Right ventricle myocardium superior (tissue), 1 donor: Measurements from ENCODE around the gene RIMKLA. TPM values are rescaled to one million over a fixed set of nuclear protein-coding genes. Genes with fewer than 3 reads are reported as not detected.

Experiments used
- ATAC-seq: fragments of 200-7000 bp; cut with Tn5 transposase; one replicate; pipeline ENCODE4 v1.9.1; 2020; ENCODE audit warnings: mild to moderate bottlenecking; ENCODE audit not compliant: poor library complexity
- DNase-seq: peaks from one replicate; pipeline ENCODE4 v3.0.0-alpha.2; 2020
- intact Hi-C: fragments of 100-400 bp; cut with DNase I; formaldehyde crosslinking; loops from one replicate; pipeline ENCODE4 v1.11.2; 2022
- total RNA-seq: library from RNA; stranded (reverse); fragmentation: NEBNext Ultra II Directional; extraction: Animal tissue kit (Norgen Biotek cat#: 25700); gene quantifications from one replicate; pipeline ENCODE4 v1.2.1, GENCODE V29; 2021
- donor health status: DM: no; HTN: yes; CAD: no; lungs with severe emphysema.

RIMKLA gene
- total RNA-seq, 1 donor from 2014 or later, result 7.6 TPM

DNA sequence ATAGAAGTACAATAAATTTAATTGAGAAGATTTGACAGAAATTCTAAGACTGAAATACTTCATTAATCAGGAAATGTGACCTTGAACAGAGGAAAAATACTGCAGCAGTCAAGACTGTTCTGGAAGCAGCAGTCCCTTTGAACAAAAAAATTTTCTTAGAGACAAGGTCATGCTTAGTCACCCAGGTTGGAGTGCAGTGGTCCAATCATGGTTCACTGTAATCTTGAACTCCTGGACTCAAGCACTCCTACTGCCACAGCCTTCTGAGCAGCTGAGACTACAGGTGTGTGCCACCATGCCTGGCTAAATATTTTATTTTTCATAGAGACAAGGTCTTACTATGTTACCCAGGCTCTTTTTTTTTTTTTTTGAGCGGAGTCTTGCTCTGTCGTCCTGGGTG, 80.6 kb downstream of the RIMKLA start:
- DNase-seq (no peak), ATAC-seq (no peak)
- intact Hi-C loops, result no loop called here

DNA sequence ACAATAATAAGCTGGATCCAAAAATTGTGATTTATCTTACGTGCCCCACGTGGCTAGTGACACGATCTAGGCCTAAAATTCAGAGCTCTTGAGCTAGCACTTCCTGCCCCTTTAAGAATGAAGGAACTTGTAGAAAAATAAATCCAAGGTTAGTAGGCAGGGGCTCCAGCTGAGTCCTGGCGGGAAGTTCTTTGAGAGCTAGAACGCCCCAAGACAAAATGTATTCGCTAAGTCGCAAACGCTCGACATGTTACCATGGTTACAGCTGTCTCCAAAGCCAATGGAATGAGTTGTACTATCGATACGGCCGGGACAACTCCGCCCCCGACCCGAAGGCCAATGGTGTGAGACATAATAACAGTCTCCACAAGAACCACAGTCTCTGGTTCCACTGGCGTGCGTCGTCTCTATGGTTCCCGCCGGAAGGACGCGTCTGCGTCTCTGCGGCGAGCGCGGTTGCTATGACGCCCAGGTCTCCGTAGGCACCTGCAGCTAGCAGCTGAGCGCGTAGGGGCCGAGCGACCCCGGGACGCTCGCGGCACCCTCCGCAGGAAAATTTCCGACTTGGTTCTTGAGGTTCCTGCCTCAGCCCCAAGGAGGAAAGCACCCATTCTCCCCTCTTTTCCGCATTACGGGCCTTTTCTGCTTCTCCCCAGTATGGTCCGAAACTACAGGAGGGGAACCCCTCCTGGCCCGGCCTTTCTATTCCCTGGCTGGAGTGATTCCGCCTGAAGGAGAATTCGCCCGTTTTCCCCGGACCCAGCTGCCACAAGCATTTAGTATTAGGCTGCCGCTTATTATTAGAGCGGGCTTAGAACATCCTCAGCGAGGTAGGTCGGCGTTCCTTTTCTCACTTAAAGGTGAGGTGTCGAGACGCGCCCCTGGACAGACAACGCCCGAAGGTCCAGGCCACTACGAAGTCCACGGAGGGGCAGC, 82.5 kb downstream of the RIMKLA start, which contains the start of gene CCDC30:
TSS of gene CCDC30 (plus strand) at position 459 of the 936 bp plus-strand sequence. CDS start 17,266 bp downstream, outside the sequence.
- intact Hi-C loops, result no loop called here
- ATAC-seq, result peak; percentile 100
- peak; percentile 96 for DNase-seq

DNA sequence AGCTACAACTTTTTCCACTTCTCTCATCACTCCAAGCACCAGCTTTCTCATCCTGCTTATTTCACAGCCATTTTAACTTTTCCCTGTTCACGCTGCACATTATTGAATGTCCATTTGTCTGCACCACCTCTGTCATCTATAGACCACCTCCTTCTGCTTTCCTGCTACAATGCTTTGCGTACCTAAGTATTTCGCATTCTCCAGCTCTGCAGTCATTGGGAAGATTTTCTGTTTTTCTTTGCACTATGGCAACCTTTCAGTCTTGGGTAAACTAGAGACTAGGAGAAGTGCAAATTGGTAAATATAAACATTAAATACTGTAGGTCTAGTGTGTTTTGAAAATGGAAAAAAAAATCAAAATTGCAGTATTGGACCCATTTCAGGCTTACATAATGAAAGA, 83.3 kb downstream of the RIMKLA start:
- intact Hi-C loops, result no loop called here
- DNase-seq (no peak), ATAC-seq (no peak)

DNA sequence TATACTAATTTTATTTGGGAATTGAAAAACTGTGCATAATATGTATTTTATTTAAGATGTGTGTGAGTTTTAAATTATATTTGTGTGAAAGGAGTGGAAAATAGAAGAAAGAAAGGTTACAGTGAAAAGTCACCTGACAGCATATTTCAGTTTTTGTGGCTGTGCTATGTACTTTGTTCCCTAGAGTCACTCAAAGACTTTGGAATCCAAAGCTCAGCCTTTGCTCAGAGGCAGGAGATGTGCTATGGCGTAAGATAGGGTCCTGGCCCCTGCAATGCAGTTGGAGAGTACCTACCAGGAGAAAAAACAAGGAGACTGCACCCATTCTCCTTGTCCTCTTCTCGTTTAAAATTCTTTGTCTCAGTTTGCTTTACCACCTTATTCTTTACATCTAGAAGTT, 85.4 kb downstream of the RIMKLA start:
- intact Hi-C loops, result no loop called here
- DNase-seq (no peak), ATAC-seq (no peak)

- intact Hi-C loops, result no loop called here
- no peak for ATAC-seq
- no peak for DNase-seq
These were observed 89.1 kb downstream of the RIMKLA start for GRCh38 chr1:42469727-42470126.

Other genes starting within 250 kb of the RIMKLA start
- not detected for gene GUCA2B, start 227.4 kb upstream of the RIMKLA start, total RNA-seq
- not detected for gene GUCA2A, start 216.0 kb upstream of the RIMKLA start, total RNA-seq
- gene FOXJ3, start 45.6 kb upstream of the RIMKLA start, total RNA-seq, result 33.1 TPM
- 0.78 TPM for gene ZMYND12, start 75.2 kb downstream of the RIMKLA start, total RNA-seq
- 30.2 TPM for gene PPCS, start 75.8 kb downstream of the RIMKLA start, total RNA-seq
- 1.5 TPM for gene CCDC30, start 82.5 kb downstream of the RIMKLA start, total RNA-seq